ENCODE data around the gene TNRC18.
A peak's percentile ranks its signal among the peaks of the same experiment; 100 is the strongest.
"Not testable (repeated sequence)": the region's sequence is repeated elsewhere in the genome, so short reads cannot be mapped to it uniquely, and the experiment has no call there.

Gene TNRC18

DNA sequence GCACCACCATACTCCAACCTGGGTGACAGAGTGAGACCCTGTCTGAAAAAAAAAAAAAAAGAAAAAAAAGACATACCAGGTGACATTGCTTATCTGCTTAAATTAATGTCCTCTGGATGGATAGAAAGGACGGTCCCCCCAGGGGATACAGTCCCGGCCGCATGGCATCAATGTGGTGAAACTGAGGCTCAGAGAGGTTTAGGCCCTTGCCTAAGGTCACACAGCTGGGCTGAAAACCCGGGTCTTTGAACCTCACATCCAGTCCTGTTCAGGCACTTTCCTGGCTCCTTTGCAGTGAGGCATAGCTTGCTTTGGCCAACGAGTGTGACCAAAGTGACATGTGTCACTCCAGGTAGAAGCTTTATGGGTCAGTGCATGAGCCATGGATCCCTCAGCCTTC, 136.3 kb downstream of the TNRC18 start:
- not testable (repeated sequence) for H3K27ac ChIP-seq (ENCODE audit: low read length)

DNA sequence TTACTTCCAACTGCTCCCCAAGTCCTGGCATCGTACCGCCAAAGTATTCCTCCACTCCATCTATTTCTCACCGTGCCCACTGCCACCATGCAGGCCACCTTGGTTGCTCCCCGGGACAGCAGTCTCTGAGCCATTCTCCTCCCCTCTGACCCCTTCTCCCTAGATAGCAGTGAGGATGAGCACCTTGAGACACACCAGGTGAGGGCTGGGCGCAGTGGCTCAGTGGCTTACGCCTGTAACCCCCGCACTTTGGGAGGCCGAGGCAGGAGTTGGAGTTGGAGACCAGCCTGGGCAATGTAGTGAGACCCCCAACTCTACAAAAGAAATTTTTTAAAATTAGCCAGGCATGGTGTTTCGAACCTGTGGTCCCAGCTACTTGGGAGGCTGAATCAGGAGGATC, 136.7 kb downstream of the TNRC18 start:
- Histone ChIP-seq H3K9ac (ENCODE audit: low read length) (no peak overlapping the region), H3K27me3 (ENCODE audit: control insufficient read depth, insufficient read depth, low read length) (peaks cover 9% of the 10 kb centered on the region), H3K4me1 (ENCODE audit: control insufficient read depth, low read depth, low read length) (no peaks in the 10 kb centered on the region), H3K4me3 (ENCODE audit: low read length) (no peak overlapping the region), H3K27ac (ENCODE audit: low read length) (no peak overlapping the region), H3K36me3 (ENCODE audit: control insufficient read depth, low read depth, low read length) (no peaks in the 10 kb centered on the region), H3K9me3 (ENCODE audit: control insufficient read depth, low read depth, low read length) (no peaks in the 10 kb centered on the region)

More for the DNA sequence above, 136.3 kb downstream of the TNRC18 start:
- not testable (repeated sequence) for H3K27me3 ChIP-seq (ENCODE audit: control insufficient read depth, insufficient read depth, low read length); H3K4me3 ChIP-seq (ENCODE audit: low read length); H3K4me1 ChIP-seq (ENCODE audit: control insufficient read depth, low read depth, low read length); H3K9ac ChIP-seq (ENCODE audit: low read length); H3K36me3 ChIP-seq (ENCODE audit: control insufficient read depth, low read depth, low read length); H3K9me3 ChIP-seq (ENCODE audit: control insufficient read depth, low read depth, low read length)

DNA sequence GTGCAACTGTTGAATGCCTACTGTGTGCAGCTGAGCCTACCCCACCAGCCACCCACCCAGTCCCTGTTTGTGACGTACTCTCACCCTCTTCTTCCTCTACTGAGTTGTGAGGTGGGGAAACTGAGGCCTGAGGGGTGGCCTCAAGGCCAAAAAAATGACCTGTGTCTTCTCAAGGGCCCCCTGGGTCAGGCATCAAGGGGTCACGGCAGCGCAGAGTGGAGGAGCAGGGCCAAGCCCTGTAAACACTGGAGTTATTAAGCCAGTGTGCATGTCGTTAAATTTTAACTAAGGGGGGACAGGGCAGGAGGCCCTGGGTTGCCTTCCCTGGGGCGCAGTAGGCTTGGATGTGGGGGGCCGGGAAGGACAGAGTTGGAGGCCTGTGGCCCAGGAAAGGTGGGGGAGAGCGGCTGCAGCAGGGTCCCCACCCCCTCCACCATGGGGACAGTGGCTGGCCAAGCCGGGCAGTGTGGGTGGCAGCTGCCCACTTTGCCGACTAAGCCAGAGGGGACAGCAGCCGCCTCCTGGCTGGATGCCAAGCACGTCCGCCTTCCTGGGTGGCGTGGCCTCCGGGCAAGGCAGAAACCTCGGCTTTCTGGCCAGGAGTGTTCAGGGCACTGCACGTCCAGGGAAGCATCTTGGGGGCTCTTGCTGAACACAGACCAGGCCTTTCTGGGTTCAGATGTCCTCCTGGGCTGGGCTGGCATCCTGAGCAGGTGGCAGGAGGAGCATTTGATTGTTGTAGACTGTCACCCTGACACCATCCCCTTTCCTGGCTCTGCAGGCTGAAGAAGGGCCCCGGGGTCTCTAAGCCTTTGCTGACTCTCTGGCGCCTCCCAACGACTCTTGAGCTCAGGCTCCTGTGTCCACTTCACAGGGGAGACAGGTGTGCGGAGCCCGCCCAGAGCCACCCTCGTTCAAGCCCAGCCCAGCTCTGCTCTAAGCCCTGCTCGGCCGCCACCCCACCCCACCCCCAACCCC, 139.0 kb downstream of the TNRC18 start:
- no peaks in the 10 kb centered on the region for H3K36me3 ChIP-seq (ENCODE audit: control insufficient read depth, low read depth, low read length)
- no peak overlapping the region for H3K27ac ChIP-seq (ENCODE audit: low read length)
- no peak overlapping the region for H3K4me3 ChIP-seq (ENCODE audit: low read length)
- H3K9ac ChIP-seq (ENCODE audit: low read length): no peak overlapping the region
- H3K4me1 ChIP-seq (ENCODE audit: control insufficient read depth, low read depth, low read length): no peaks in the 10 kb centered on the region
- no peaks in the 10 kb centered on the region for H3K9me3 ChIP-seq (ENCODE audit: control insufficient read depth, low read depth, low read length)
- H3K27me3 ChIP-seq (ENCODE audit: control insufficient read depth, insufficient read depth, low read length): peaks cover 9% of the 10 kb centered on the region

DNA sequence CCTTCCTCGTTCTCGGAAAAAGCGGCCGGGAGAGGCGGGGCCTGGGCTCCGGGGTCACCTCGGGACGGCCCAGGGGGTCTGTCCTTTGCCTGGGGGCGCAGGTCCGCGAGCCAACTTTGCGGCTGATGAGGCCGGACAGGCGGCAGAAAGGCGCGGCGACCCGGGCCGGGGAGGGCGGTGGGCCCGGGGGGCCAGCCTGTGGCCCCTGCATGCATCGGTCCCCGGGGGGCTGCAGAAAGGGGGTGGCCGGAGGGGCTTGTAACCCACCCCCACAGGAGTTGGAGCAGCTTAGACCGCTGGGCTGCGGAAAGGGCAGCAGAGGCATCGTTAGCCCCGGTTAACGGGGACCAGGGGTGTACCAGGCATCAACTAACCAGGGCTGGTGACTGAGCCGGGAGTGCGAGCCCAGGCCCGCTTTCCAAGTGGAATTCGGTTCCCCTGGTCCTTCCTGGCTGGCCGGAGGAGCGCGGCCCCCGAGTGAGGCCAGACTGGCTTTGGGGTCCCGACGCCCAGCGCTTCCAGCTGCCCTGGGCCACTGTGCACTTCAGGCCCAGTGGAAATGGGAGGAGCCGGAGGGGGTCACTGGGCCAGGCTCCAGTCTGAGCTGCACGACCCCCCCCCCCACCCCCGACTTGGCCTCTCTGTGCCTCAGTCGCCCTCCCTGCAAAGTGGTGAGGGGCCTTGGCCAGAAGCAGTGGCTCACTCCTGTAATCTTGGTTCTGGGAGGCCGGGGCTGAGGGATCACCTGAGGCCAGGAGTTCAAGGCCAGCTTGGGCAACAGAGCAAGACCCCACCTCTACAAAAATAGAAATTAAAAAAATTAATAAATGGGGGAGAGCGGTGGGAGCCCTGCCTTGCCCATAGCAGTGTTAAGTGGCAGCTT, 140.0 kb downstream of the TNRC18 start:
- Histone ChIP-seq H3K4me3 (ENCODE audit: low read length) (peak overlapping the region; percentile 58), H3K9ac (ENCODE audit: low read length) (no peak overlapping the region), H3K9me3 (ENCODE audit: control insufficient read depth, low read depth, low read length) (no peaks in the 10 kb centered on the region), H3K27ac (ENCODE audit: low read length) (no peak overlapping the region), H3K36me3 (ENCODE audit: control insufficient read depth, low read depth, low read length) (no peaks in the 10 kb centered on the region), H3K4me1 (ENCODE audit: control insufficient read depth, low read depth, low read length) (no peaks in the 10 kb centered on the region), H3K27me3 (ENCODE audit: control insufficient read depth, insufficient read depth, low read length) (peaks cover 9% of the 10 kb centered on the region)

DNA sequence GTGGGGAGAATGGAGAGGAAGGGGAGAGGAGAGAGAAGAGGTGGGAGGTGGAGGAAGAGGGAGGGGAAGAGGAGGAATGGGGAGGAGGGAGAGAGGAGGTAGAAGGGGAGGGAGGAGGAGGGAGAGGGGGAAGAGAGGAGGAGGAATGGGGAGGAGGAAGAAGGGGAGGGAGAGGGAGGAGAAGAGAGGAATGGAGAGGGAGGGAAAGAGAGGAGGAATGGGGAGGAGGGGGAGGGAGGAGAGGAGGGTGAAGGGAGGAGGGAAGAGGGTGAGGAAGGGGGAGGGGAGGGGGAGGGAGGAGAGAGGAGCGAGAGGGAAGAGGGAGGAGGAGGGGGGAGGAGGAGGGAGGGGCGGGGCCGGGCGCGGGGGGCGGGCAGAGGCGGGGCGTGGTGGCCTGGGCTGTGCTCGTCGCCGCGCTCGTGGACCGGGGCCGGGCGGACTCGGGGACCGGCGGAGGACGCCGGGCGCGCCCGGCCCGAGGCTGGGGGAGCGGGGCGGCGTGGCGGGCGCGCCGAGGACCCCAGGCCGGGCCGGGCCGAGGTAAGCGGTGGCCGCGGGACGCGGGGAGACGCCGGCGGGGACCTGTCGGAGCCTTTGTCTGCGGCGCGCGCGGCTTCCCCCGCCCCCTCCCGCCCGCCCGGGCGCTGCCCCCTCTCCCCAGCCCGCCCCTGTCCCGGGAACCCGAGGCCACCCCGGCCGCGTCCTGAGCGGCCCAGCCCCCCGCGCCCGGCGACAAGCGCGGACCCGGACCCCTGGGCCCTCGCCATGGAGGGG, 140.9 kb downstream of the TNRC18 start, which contains the start of gene SLC29A4:
Gene SLC29A4, plus strand, starts transcription at position 401 of the 774 bp plus-strand sequence. CDS start 4,874 bp downstream, outside the sequence.
- H3K36me3 ChIP-seq (ENCODE audit: control insufficient read depth, low read depth, low read length): no peaks in the 10 kb centered on the region
- H3K4me3 ChIP-seq (ENCODE audit: low read length): peak within 1 kb of the TSS; percentile 58
- no peak within 1 kb of the TSS for H3K9ac ChIP-seq (ENCODE audit: low read length)
- no peaks in the 10 kb centered on the region for H3K9me3 ChIP-seq (ENCODE audit: control insufficient read depth, low read depth, low read length)
- peaks cover 9% of the 10 kb centered on the region for H3K27me3 ChIP-seq (ENCODE audit: control insufficient read depth, insufficient read depth, low read length)
- no peak within 1 kb of the TSS for H3K27ac ChIP-seq (ENCODE audit: low read length)
- H3K4me1 ChIP-seq (ENCODE audit: control insufficient read depth, low read depth, low read length): no peaks in the 10 kb centered on the region

DNA sequence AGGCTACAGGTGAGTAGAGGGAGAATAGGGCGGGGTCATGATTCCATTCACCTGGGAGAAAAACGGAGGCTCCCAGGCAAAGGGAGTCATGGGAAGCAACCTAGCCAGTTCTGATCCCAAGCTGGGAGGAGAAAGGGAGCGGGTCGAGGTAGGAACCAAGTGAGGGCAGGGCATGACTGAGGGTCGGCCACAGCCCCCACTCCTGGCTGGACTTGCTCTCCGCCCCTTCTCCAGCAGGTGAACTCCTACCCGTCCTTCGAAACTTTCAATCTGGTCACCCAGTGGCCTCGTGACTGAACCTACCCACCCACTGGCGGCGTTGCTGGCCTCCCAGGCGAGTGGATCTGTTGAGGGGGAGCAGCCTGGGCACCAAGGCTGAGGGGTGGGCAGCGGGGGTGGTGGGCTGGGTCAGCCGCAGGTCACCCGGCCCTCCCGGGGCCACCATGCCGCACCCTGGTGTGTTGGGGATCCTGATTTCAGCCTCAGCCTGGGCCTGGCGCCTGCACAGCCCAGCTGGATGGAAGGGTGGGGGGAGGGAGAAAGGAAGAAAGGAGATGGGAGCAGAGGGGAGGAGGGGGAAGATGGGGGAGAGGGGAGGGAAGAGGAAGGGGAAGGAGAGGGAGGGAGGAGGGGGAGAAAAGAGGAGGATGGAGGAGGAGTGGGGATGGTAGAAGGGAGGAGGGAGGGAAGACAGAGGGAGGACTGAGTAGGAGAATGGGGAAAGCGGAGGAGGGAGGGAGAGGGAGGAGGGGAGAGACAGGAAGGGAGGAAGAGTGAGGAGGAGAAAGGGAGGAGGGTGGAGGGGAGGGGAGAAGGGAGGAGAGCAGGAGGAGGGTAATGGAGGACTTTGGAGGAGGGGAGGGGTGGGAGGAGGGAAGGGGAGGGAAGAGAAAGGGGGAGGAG, 141.8 kb downstream of the TNRC18 start:
- H3K27ac ChIP-seq (ENCODE audit: low read length); H3K27me3 ChIP-seq (ENCODE audit: control insufficient read depth, insufficient read depth, low read length); H3K9ac ChIP-seq (ENCODE audit: low read length); H3K9me3 ChIP-seq (ENCODE audit: control insufficient read depth, low read depth, low read length); H3K36me3 ChIP-seq (ENCODE audit: control insufficient read depth, low read depth, low read length); H3K4me3 ChIP-seq (ENCODE audit: low read length); H3K4me1 ChIP-seq (ENCODE audit: control insufficient read depth, low read depth, low read length): not testable (repeated sequence)

DNA sequence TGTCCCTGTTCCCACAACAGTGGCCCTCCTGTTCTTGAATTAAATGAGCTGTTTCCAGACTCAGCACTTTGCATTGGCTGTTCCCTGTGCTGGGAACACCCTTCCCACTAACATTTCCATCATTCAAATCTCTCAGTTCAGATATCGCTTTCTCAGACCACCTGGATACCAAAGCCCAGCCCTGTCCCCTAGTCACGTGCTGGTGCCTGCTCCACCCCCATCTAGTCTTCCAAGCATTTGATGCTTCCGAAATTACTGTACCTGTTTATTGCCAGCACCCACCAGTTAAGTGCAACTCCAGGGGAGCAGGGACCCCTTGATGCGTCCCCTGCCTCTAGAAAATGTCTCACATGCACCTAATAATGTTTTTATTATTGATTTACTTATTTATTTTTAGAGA, 143.9 kb downstream of the TNRC18 start:
- Histone ChIP-seq H3K36me3 (ENCODE audit: control insufficient read depth, low read depth, low read length) (no peaks in the 10 kb centered on the region), H3K9me3 (ENCODE audit: control insufficient read depth, low read depth, low read length) (no peaks in the 10 kb centered on the region)

DNA sequence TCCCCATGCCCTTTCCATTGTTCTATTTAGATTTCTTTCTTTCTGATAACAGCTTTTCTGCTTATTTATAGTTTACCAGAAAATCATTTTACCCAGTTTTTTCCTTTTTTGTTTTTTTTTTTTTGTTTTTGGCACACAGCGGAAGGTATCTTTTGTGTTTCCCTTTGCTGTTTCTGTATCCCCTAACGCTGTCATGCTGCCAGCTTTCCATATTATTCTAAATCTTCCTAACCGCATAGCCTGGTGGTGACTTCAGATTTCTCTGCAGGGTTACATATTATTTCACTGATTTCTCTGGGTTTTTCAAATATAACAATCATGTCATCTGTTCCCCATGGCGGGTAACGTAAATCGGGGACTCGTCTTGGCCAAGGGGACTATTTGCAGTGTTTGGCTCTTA, 144.9 kb downstream of the TNRC18 start:
- Histone ChIP-seq H3K9me3 (ENCODE audit: control insufficient read depth, low read depth, low read length) (no peaks in the 10 kb centered on the region), H3K27ac (ENCODE audit: low read length) (no peak overlapping the region), H3K9ac (ENCODE audit: low read length) (no peak overlapping the region), H3K4me3 (ENCODE audit: low read length) (no peak overlapping the region), H3K27me3 (ENCODE audit: control insufficient read depth, insufficient read depth, low read length) (no peaks in the 10 kb centered on the region), H3K36me3 (ENCODE audit: control insufficient read depth, low read depth, low read length) (no peaks in the 10 kb centered on the region), H3K4me1 (ENCODE audit: control insufficient read depth, low read depth, low read length) (no peaks in the 10 kb centered on the region)

More for the DNA sequence above, 143.9 kb downstream of the TNRC18 start:
- no peak overlapping the region for H3K27ac ChIP-seq (ENCODE audit: low read length)
- H3K9ac ChIP-seq (ENCODE audit: low read length): no peak overlapping the region
- H3K4me1 ChIP-seq (ENCODE audit: control insufficient read depth, low read depth, low read length): no peaks in the 10 kb centered on the region
- H3K27me3 ChIP-seq (ENCODE audit: control insufficient read depth, insufficient read depth, low read length): peaks cover 8% of the 10 kb centered on the region
- H3K4me3 ChIP-seq (ENCODE audit: low read length): no peak overlapping the region

DNA sequence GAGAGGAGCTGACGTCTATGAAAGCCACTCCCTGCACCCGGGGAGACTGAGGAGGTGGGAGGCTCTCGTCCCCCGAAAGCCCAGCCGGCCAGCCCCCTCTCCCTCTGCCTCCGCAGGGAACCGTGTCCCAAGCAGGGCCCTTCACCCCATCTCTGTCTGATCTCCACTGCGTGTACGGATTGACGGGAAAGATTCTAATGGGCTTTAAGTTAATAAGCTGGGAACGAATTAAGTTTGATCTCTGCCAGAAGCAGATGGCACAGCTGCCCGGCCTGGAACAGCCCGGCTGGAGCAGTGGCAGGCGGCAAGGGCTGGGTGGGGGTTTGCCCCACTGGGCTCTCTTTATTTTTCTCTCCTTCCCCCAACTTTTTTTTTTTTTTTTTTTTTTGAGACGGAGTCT, 147.0 kb downstream of the TNRC18 start:
- Histone ChIP-seq H3K9me3 (ENCODE audit: control insufficient read depth, low read depth, low read length) (no peaks in the 10 kb centered on the region), H3K27me3 (ENCODE audit: control insufficient read depth, insufficient read depth, low read length) (no peaks in the 10 kb centered on the region), H3K36me3 (ENCODE audit: control insufficient read depth, low read depth, low read length) (no peaks in the 10 kb centered on the region), H3K4me1 (ENCODE audit: control insufficient read depth, low read depth, low read length) (no peaks in the 10 kb centered on the region), H3K4me3 (ENCODE audit: low read length) (no peak overlapping the region), H3K9ac (ENCODE audit: low read length) (no peak overlapping the region), H3K27ac (ENCODE audit: low read length) (no peak overlapping the region)

DNA sequence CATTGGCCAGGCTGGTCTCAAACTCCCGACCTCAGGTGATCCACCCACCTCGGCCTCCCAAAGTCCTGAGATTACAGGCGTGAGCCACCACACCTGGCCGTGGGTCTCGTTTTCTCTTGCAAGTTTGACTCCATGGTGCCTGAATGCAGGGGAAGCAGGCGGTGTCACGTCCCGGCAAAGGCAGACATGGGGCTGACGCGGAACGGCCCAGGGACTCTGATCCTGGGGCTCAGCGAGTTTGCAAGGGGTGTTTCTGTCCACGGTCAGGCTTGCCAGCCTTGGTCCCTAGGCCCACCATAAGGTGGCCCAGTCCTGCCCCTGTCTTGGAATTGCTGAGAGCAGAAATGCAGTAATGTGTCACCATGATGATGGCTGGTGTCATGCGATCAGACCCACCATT, 147.5 kb downstream of the TNRC18 start:
- not testable (repeated sequence) for H3K9me3 ChIP-seq (ENCODE audit: control insufficient read depth, low read depth, low read length); H3K9ac ChIP-seq (ENCODE audit: low read length); H3K36me3 ChIP-seq (ENCODE audit: control insufficient read depth, low read depth, low read length); H3K4me1 ChIP-seq (ENCODE audit: control insufficient read depth, low read depth, low read length); H3K4me3 ChIP-seq (ENCODE audit: low read length); H3K27ac ChIP-seq (ENCODE audit: low read length); H3K27me3 ChIP-seq (ENCODE audit: control insufficient read depth, insufficient read depth, low read length)
